Activated CD8-positive, alpha-beta memory T cell treated with anti-CD3 and anti-CD28 coated beads, Interleukin-2, amount 50 U/mL, for 48 hours (primary cell): ENCODE data around the gene GRID1.
"Not testable (repeated sequence)": the region's sequence is repeated elsewhere in the genome, so short reads cannot be mapped to it uniquely, and the experiment has no call there.

Experiments used
- DNase-seq: peaks from one replicate; pipeline ENCODE4 v3.0.0-alpha.2; 2020

Gene GRID1

GRCh38 chr10:85849315-85849714, 517.3 kb downstream of the GRID1 start:
- no peak for DNase-seq

- no peak for DNase-seq
These were observed 517.8 kb downstream of the GRID1 start for GRCh38 chr10:85848756-85849155.

- DNase-seq = no peak
These were observed 519.5 kb downstream of the GRID1 start for GRCh38 chr10:85847085-85847484.

- not testable (repeated sequence) for DNase-seq
These were observed 527.9 kb downstream of the GRID1 start for GRCh38 chr10:85838660-85839059.

- no peak for DNase-seq
These were observed 533.6 kb downstream of the GRID1 start for GRCh38 chr10:85832988-85833387.

- no peak for DNase-seq
These were observed 535.2 kb downstream of the GRID1 start for GRCh38 chr10:85831422-85831821.

- DNase-seq = no peak
These were observed 540.2 kb downstream of the GRID1 start for GRCh38 chr10:85826377-85826776.

- no peak for DNase-seq
These were observed 555.2 kb downstream of the GRID1 start for GRCh38 chr10:85811405-85811804.

- no peak for DNase-seq
These were observed 555.9 kb downstream of the GRID1 start for GRCh38 chr10:85810674-85811073.

GRCh38 chr10:85795460-85795859, 571.1 kb downstream of the GRID1 start:
- DNase-seq = no peak

- DNase-seq = no peak
These were observed 572.0 kb downstream of the GRID1 start for GRCh38 chr10:85794553-85794952.

GRCh38 chr10:85792533-85792858, 574.1 kb downstream of the GRID1 start:
- no peak for DNase-seq

- no peak for DNase-seq
These were observed 574.6 kb downstream of the GRID1 start for GRCh38 chr10:85791818-85792532.

GRCh38 chr10:85789982-85790789, 576.4 kb downstream of the GRID1 start:
- DNase-seq = no peak

GRCh38 chr10:85789125-85789524, 577.5 kb downstream of the GRID1 start:
- DNase-seq = no peak

- DNase-seq = no peak
These were observed 578.0 kb downstream of the GRID1 start for GRCh38 chr10:85788570-85788969.

GRCh38 chr10:85787881-85788280, 578.7 kb downstream of the GRID1 start:
- no peak for DNase-seq

- DNase-seq = no peak
These were observed 579.2 kb downstream of the GRID1 start for GRCh38 chr10:85787393-85787792.

- DNase-seq = no peak
These were observed 580.1 kb downstream of the GRID1 start for GRCh38 chr10:85786401-85786899.

- DNase-seq = no peak
These were observed 581.8 kb downstream of the GRID1 start for GRCh38 chr10:85784792-85785191.

GRCh38 chr10:85781404-85781803, 585.2 kb downstream of the GRID1 start:
- DNase-seq = no peak

GRCh38 chr10:85778074-85778473, 588.5 kb downstream of the GRID1 start:
- no peak for DNase-seq

- no peak for DNase-seq
These were observed 598.7 kb downstream of the GRID1 start for GRCh38 chr10:85767891-85768290.

- no peak for DNase-seq
These were observed 602.5 kb downstream of the GRID1 start for GRCh38 chr10:85764108-85764507.
